GM12891 (cell line): ENCODE results near the gene RNF187.

ENCODE experiments used
- DNase-seq: peaks from one replicate; pipeline ENCODE4 v3.0.0; 2011; ENCODE audit warnings: low spot score; ENCODE audit not compliant: insufficient read length
- FAIRE-seq: peaks from 2 replicates; lab custom pipeline; 2011; peaks lifted over from hg19 to GRCh38; lab: Jason Lieb, UNC
- PAX5 ChIP-seq: IDR thresholded peaks from 2 replicates; pipeline ENCODE4 v1.6.1; 2011; ENCODE audit warnings: low read length, moderate library complexity, mild to moderate bottlenecking; ENCODE audit not compliant: insufficient read depth, severe bottlenecking
- POLR2A ChIP-seq: IDR thresholded peaks from 2 replicates; pipeline ENCODE4 v1.6.1; 2011; ENCODE audit warnings: low read depth, low read length, control low read depth
- POLR2AphosphoS5 ChIP-seq: IDR thresholded peaks from 2 replicates; pipeline ENCODE4 v1.6.1; 2011; ENCODE audit warnings: low read depth, low read length, control low read depth
- POU2F2 ChIP-seq: IDR thresholded peaks from 2 replicates; pipeline ENCODE4 v1.6.1; 2011; ENCODE audit warnings: low read depth, mild to moderate bottlenecking, control low read depth, low read length, moderate library complexity
- SPI1 ChIP-seq: IDR thresholded peaks from 2 replicates; pipeline ENCODE4 v1.6.1; 2011; ENCODE audit warnings: low read depth, low read length, control low read depth
- TAF1 ChIP-seq: IDR thresholded peaks from 2 replicates; pipeline ENCODE4 v1.6.1; 2011; ENCODE audit warnings: low read depth, low read length, control low read depth

Gene RNF187

DNA sequence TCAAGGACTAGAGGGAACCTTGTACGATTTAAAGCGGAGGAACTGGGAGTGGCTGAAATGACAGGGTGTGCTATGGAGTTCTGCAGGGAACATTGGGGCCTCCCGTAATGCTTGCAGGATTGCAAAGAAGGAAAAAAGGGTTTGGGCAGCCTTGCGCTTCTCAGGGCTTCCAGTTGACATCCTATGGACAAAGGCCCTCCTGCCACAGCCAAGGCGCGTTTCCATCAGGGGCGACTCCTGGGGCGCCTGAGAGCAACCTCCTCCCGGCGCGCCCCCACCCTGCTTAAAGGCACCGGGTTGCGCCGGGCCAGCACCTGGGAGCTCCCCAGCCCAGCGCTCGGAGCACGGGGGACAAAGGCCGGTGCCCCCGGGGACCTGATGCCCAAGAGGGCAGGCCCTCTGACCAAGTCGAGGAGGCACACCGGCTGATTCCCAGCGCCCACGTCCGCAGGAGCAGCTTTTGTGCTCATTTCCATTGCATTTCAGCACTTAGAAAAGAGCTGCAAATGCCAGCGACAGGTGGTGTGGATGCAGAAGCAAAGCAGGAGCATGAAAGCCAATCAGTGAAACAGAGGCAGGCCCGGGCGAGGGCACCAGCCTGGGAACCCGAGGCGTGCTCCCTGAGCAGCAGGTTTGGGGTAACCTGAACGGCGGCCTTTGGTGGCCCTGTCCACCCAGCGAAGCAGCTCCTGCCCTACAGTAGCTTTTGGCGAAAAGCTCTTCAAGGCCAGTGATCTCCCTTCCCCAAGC, 17.6 kb upstream of the RNF187 start:
- FAIRE-seq (no peak), DNase-seq (no peak)
- no peak for TF ChIP-seq SPI1
- no peak for TF ChIP-seq POLR2AphosphoS5
- no peak for TF ChIP-seq POU2F2
- no peak for TF ChIP-seq POLR2A
- no peak for TF ChIP-seq PAX5
- no peak for TF ChIP-seq TAF1

DNA sequence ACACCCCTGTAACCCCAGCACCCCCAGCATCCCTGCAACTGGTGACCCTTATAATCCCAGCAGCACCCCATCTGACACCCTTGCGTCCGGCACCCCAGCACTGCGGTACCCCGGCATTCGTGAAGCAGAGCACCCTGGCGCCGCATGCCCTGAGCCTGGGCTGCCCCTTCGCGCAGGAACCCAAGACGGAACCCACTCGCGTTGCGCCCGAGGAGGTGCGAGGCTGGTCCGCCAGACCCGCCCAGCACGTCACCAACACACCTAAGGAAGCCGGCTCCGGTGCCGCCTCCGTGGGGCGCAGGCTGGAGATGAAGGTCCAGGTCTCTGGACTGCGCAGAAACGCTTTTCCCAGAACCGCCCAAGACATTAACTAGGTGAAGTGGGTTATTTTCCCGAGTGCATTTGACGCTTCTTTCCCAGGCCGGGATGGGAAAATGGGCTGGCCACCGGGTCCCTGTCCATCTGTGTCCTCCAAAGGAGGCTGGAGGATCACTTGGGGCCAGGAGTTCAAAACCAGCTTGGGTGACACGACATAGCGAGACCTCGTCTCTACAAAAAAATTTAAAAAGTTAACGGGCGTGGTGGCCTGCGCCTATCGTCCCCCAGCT, 15.9 kb upstream of the RNF187 start:
- FAIRE-seq = no peak
- no peak for TF ChIP-seq TAF1
- TF ChIP-seq SPI1 = no peak
- no peak for TF ChIP-seq POLR2AphosphoS5
- no peak for TF ChIP-seq POU2F2
- no peak for TF ChIP-seq PAX5
- no peak for TF ChIP-seq POLR2A
- DNase-seq = no peak

GRCh38 chr1:228471762-228472398, 15.3 kb upstream of the RNF187 start:
- TF ChIP-seq POLR2AphosphoS5 (no peak), POLR2A (no peak), PAX5 (no peak), SPI1 (no peak), POU2F2 (no peak), TAF1 (no peak)
- DNase-seq (no peak), FAIRE-seq (no peak)

- TF ChIP-seq POLR2AphosphoS5 (no peak), POU2F2 (no peak), TAF1 (no peak), SPI1 (no peak), PAX5 (no peak), POLR2A (no peak)
- DNase-seq (no peak), FAIRE-seq (peak; percentile 74)
Measured at GRCh38 chr1:228472655-228473054, 14.5 kb upstream of the RNF187 start.

DNA sequence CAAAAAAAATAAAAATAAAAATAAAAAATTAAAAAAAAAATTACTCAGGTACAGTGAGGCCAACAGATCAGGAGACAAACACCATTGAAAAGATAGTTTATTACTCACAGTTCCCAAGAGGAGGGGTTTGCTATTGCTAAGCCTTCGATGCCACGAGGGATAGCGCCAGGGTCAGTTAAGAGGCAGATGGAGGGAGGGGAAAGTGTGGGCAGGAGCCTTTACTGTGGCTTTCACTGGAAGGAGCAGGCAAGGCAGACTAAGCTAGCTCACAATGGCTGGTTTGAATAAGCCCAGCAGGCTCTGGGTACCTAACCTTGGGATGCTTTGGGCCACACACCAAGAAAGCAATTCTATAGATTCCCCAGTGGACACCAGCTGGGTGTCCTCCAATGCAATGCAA, 12.7 kb upstream of the RNF187 start:
- FAIRE-seq = no peak

GRCh38 chr1:228475812-228476211, 11.4 kb upstream of the RNF187 start:
- TF ChIP-seq SPI1 (no peak), POLR2A (no peak), PAX5 (no peak), POLR2AphosphoS5 (no peak), TAF1 (no peak), POU2F2 (no peak)
- DNase-seq (no peak), FAIRE-seq (no peak)

More for the DNA sequence above, 12.7 kb upstream of the RNF187 start:
- TF ChIP-seq POLR2AphosphoS5 (no peak), TAF1 (no peak), POU2F2 (no peak), SPI1 (no peak), POLR2A (no peak), PAX5 (no peak)
- no peak for DNase-seq

- TF ChIP-seq POLR2AphosphoS5 (no peak), SPI1 (no peak), TAF1 (no peak), POLR2A (no peak), PAX5 (no peak), POU2F2 (no peak)
- FAIRE-seq (no peak), DNase-seq (no peak)
Measured at GRCh38 chr1:228477263-228477662, 9.9 kb upstream of the RNF187 start.

GRCh38 chr1:228478326-228478725, 8.9 kb upstream of the RNF187 start:
- TF ChIP-seq POLR2A (no peak), PAX5 (no peak), POLR2AphosphoS5 (no peak), POU2F2 (no peak), SPI1 (no peak), TAF1 (no peak)

DNA sequence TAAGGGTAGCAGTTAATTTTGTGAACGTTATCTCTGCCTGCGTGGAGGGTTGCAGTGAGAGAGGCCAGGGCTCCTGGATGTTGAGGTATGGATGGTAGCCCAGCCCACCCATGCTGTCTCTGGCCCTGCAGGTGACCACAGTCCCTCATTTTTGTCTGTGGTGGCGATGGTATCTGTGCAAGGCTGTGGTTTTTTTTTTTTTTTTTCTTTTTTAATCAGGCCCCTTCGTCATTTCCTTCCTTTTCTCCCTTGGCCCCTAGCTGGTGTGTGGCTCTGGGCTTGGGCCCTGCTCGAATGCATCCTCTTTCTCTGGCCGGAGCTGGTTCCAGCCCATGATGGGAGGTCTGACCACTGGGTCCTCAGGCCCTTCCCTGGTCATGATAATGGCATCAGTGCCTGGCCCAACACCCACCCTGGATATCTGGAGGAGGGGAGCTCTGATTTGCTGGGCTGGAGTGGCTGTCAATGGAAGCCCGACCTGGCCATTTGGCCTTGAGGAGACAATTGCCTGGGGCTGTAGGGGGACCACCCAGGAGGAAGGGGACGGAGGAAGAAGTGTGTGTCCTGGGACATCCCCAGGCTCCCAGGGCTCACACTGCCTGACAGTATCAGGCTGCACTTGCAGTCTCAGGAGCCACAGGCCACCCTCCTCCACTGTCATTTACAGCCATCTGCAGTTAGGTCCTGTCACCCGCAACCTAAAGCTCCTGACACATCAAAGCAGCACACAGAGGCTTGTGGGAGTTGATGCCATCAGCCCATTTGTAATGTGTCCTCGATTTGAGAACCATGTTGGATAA, 8.1 kb upstream of the RNF187 start:
- DNase-seq = no peak
- peak; percentile 74 for FAIRE-seq
- no peak for TF ChIP-seq POLR2A
- no peak for TF ChIP-seq TAF1
- TF ChIP-seq SPI1 = no peak
- TF ChIP-seq POLR2AphosphoS5 = no peak

More at GRCh38 chr1:228478326-228478725, 8.9 kb upstream of the RNF187 start:
- no peak for DNase-seq
- FAIRE-seq = peak; percentile 54

GRCh38 chr1:228483789-228484188, 3.4 kb upstream of the RNF187 start:
- no peak for DNase-seq
- TF ChIP-seq POLR2AphosphoS5 (no peak), SPI1 (no peak), POLR2A (no peak), POU2F2 (no peak), TAF1 (no peak), PAX5 (no peak)
- no peak for FAIRE-seq
